DMS153 (cell line): ENCODE measurements around the gene IRF2BP2.
"Not testable (repeated sequence)": the region's sequence is repeated elsewhere in the genome, so short reads cannot be mapped to it uniquely, and the experiment has no call there.

ENCODE experiments used
- DNase-seq: peaks from one replicate; lab custom pipeline; 2025; lab: John Stamatoyannopoulos, UW

IRF2BP2 gene

GRCh38 chr1:234610061-234610665, at the start of gene IRF2BP2:
Gene IRF2BP2, minus strand, starts transcription at chr1:234610178. Its CDS starts 684 bp downstream, at chr1:234609494.
- DNase-seq = peak; percentile 22

GRCh38 chr1:234659538-234659937, 49.6 kb upstream of the IRF2BP2 start:
- no peak for DNase-seq

GRCh38 chr1:234658138-234658537, 48.2 kb upstream of the IRF2BP2 start:
- DNase-seq = no peak

GRCh38 chr1:234656944-234657654, 47.1 kb upstream of the IRF2BP2 start:
- peak; percentile 11 for DNase-seq

DNA sequence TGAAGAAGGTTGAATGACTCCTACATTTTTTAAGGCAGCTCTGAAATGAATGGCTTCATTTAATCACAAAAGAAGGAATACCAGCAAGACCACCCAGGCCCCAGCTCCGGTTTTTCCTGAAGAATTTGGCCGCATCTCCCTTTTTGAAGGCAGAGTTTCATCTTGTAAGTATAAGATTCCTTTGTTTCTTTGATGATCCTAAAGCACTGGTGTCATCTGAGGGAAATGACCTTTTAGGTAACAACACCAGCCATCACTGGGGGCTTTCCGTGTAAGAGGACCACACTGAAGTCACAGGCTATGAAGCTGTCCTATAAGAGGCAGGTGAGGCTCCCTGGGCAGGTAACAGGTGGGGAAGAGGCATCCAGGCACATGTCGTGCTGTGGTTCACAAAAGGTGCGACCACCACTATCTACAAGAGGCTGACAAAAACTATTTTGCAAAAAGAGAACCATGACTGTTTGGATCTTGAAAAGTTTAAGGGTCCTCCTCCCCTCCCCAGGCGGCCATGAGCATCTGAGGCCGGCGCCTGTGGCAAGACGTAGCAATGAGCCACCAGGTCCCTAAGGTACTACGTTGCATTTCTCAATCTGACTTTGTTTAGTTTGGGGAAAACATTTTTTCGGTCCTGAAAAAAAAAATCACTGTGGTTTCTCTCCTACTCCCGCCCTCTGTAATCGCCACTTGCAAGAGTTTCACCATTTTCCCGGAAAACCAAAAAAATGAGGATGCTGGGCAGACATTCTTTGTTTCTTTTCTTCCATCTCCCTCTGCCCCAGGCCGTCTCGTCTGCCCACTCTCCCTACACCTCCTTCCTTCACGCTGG, 46.3 kb upstream of the IRF2BP2 start:
- DNase-seq = no peak

DNA sequence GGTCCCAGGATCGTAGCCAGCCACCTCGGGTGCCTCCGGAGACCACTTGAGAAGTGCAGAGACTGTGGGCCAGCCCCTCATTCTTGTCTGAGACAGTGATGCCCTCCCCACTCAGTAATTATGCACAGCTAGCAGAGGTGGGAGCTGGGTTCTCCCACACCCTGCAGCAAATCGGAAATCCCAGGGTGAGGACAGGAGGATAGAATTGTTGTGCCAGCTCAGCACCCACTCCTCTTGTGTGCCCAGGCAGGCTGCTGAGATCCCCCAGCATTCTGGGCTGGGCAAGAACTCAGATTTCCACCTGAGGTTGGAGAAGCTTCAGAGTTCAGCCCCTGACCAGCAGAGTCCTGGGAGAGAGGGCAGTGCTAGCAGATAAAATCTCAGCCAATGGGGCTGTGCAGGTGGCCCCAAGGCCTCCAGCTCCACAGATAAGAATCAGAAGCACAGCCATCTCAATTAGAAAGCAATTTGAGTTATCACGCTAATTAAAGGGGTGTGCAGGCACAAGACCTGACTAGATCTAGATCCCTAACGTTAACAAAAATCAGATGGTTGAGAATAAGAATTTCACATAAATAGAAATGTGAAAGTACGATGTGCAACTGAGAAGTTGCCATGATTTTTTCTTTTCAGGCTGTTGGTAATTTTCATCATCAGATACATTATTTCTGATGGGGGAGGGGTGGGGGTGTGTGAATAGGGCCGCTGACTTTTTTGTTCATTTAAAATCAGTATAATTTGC, 45.5 kb upstream of the IRF2BP2 start:
- no peak for DNase-seq

- no peak for DNase-seq
Observed at GRCh38 chr1:234654002-234654733, 44.2 kb upstream of the IRF2BP2 start.

GRCh38 chr1:234649432-234650081, 39.6 kb upstream of the IRF2BP2 start:
- no peak for DNase-seq

- no peak for DNase-seq
Observed at GRCh38 chr1:234647758-234648157, 37.8 kb upstream of the IRF2BP2 start.

GRCh38 chr1:234647245-234647644, 37.3 kb upstream of the IRF2BP2 start:
- DNase-seq = peak; percentile 58

- no peak for DNase-seq
Observed at GRCh38 chr1:234645964-234646363, 36.0 kb upstream of the IRF2BP2 start.

- DNase-seq = no peak
Observed at GRCh38 chr1:234645474-234645953, 35.5 kb upstream of the IRF2BP2 start.

- DNase-seq = no peak
Observed at GRCh38 chr1:234644928-234645327, 35.0 kb upstream of the IRF2BP2 start.

GRCh38 chr1:234643850-234644134, 33.8 kb upstream of the IRF2BP2 start:
- DNase-seq = no peak

DNA sequence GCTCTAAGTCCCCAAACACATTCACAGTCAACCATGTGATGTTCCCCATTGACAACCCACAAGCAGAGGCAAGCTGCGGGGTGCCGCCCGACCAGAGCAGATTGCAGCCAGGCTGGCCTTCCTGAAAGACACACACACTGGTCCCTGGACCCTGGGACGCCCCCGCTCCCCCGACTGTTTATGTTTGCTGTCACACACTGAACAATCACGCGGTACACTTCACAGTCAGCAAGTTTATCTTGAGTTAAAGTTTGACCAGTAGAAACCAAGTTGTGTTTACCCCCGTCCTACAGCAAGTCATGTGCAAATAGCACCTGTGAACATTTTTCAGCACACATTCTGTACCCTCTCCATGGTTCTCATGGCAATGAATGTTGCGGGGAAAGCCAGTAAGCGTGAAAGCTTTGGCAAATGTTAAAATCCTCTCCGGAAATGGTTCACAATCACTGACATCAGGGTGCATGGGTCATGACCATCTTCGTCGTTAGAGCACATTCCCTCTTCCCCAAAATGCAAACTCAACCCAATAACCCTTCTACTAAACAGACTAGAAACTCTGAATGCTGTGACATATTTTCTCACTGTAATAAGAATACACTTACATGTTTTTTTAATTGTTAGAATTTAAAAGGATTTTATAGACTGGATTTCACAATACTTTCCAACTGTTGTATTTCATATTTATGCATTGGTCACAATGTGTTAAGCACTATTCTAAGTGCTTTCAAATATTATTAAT, 33.3 kb upstream of the IRF2BP2 start:
- no peak for DNase-seq

GRCh38 chr1:234642428-234642827, 32.5 kb upstream of the IRF2BP2 start:
- no peak for DNase-seq

GRCh38 chr1:234639961-234640360, 30.0 kb upstream of the IRF2BP2 start:
- no peak for DNase-seq

GRCh38 chr1:234638832-234639799, 29.1 kb upstream of the IRF2BP2 start:
- no peak for DNase-seq

- not testable (repeated sequence) for DNase-seq
Observed at GRCh38 chr1:234634922-234635321, 24.9 kb upstream of the IRF2BP2 start.
